ENCODE results near the gene CALM1. TPM values are rescaled to one million over a fixed set of nuclear protein-coding genes. Genes with fewer than 3 reads are reported as not detected.

CALM1 gene
- total and polyA plus RNA-seq, 7 donors = 404 to 889 (median 722) TPM

- H3K36me3 ChIP-seq = peaks cover 31 to 58% (median 50%) of the 10 kb centered on the region in 4 donors
These were observed 4.2 kb downstream of the CALM1 start for GRCh38 chr14:90400904-90401561.

GRCh38 chr14:90402016-90402415 is 5.2 kb downstream of the CALM1 start:
- Histone ChIP-seq H3K27ac (peak overlapping the region; percentile 94 to 97 (median 95)), H3K4me1 (peaks cover 0 to 83% (median 76%) of the 10 kb centered on the region in 4 donors), H3K36me3 (peaks cover 31 to 64% (median 50%) of the 10 kb centered on the region in 4 donors), H3K4me3 (no peak overlapping the region), H3K9me3 (no peaks in the 10 kb centered on the region), H3K27me3 (no peaks in the 10 kb centered on the region)
- intact Hi-C loops (cut with DNase I) = loop anchor here (2.0 to 5.0 kb wide), 5 partner anchors 119 to 415 kb away; partner anchors contain the start of gene TTC7B
- no peak for TF ChIP-seq EP300 (IDR thresholded peaks at IDR 0.05)
- peak in 1 of 4 donors; percentile 7 for TF ChIP-seq POLR2AphosphoS5 (IDR thresholded peaks at IDR 0.05)
- no peak for TF ChIP-seq CTCF (IDR thresholded peaks at IDR 0.05)
- WGBS, 2 donors = 63 to 74% methylated on average over 7 of the region's 7 CpGs
- DNase-seq = no peak

More at GRCh38 chr14:90400904-90401561, 4.2 kb downstream of the CALM1 start:
- DNase-seq = no peak
- WGBS, 2 donors = 74 to 85% methylated on average over 7 of the region's 7 CpGs
- H3K4me1 ChIP-seq = peaks cover 0 to 78% (median 69%) of the 10 kb centered on the region in 4 donors
- TF ChIP-seq POLR2A (IDR thresholded peaks at IDR 0.05) (no peak), EP300 (IDR thresholded peaks at IDR 0.05) (no peak), CTCF (IDR thresholded peaks at IDR 0.05) (no peak), POLR2AphosphoS5 (IDR thresholded peaks at IDR 0.05) (peak; percentile 40 to 64 (median 50))
- peak overlapping the region; percentile 94 to 97 (median 95) for H3K27ac ChIP-seq
- peak overlapping the region in 1 of 4 donors; percentile 97 for H3K4me3 ChIP-seq
- no peaks in the 10 kb centered on the region for H3K27me3 ChIP-seq
- intact Hi-C loops (cut with DNase I) = loop anchor here (5.0 kb wide), 4 partner anchors 226 to 416 kb away; partner anchors contain the start of gene TTC7B
- H3K9me3 ChIP-seq = no peaks in the 10 kb centered on the region

GRCh38 chr14:90403065-90403464 is 6.2 kb downstream of the CALM1 start:
- DNase-seq = peak; percentile 60
- WGBS, 2 donors = 90 to 95% methylated on average over 2 of the region's 2 CpGs
- Histone ChIP-seq H3K36me3 (peaks cover 31 to 67% (median 50%) of the 10 kb centered on the region in 4 donors), H3K27ac (peak overlapping the region; percentile 94 to 97 (median 95)), H3K27me3 (no peaks in the 10 kb centered on the region), H3K4me1 (peaks cover 0 to 93% (median 86%) of the 10 kb centered on the region in 4 donors), H3K9me3 (no peaks in the 10 kb centered on the region), H3K4me3 (no peak overlapping the region)
- peak; percentile 67 to 75 (median 69) for TF ChIP-seq POLR2AphosphoS5 (IDR thresholded peaks at IDR 0.05)
- TF ChIP-seq CTCF (IDR thresholded peaks at IDR 0.05) = no peak
- no peak for TF ChIP-seq POLR2A (IDR thresholded peaks at IDR 0.05)
- peak; percentile 42 to 90 (median 84) for TF ChIP-seq EP300 (IDR thresholded peaks at IDR 0.05)
- intact Hi-C loops (cut with DNase I) = loop anchor here (2.0 to 5.0 kb wide), 5 partner anchors 118 to 414 kb away; partner anchors contain the start of gene TTC7B

- peak overlapping the region; percentile 94 to 97 (median 95) for H3K27ac ChIP-seq
- H3K27me3 ChIP-seq = no peaks in the 10 kb centered on the region
- H3K4me1 ChIP-seq = peaks cover 0 to 98% (median 92%) of the 10 kb centered on the region in 4 donors
- no peaks in the 10 kb centered on the region for H3K9me3 ChIP-seq
- no peak for DNase-seq
- intact Hi-C loops (cut with DNase I) = no loop called here
- no peak overlapping the region for H3K4me3 ChIP-seq
- TF ChIP-seq POLR2AphosphoS5 (IDR thresholded peaks at IDR 0.05) (no peak), POLR2A (IDR thresholded peaks at IDR 0.05) (no peak), EP300 (IDR thresholded peaks at IDR 0.05) (no peak), CTCF (IDR thresholded peaks at IDR 0.05) (no peak)
- H3K36me3 ChIP-seq = peaks cover 31 to 67% (median 50%) of the 10 kb centered on the region in 4 donors
- WGBS, 2 donors = 63 to 78% methylated on average over 9 of the region's 9 CpGs
These were observed 8.3 kb downstream of the CALM1 start for GRCh38 chr14:90405101-90405500.
